Gastroesophageal sphincter (tissue), 4 donors: ENCODE measurements around the gene MTREX. TPM values are rescaled to one million over a fixed set of nuclear protein-coding genes. Genes with fewer than 3 reads are reported as not detected.

Experiments
- ATAC-seq: fragments of 150-250 bp; one replicate; pipeline ENCODE4 v1.9.1; 2016; ENCODE audit warnings: mild to moderate bottlenecking, moderate library complexity
- H3K27ac ChIP-seq, 4 donors: fragments of 200-600 bp; sonication (generic) in 3 of 4; 1 replicate in 3 of 4; 2 replicates in 1 of 4; pipeline ENCODE4 v1.5.1; 2016 to 2019
- H3K27me3 ChIP-seq: fragments of 200-600 bp; sonication (generic); one replicate; pipeline ENCODE4 v1.5.1; 2019
- H3K36me3 ChIP-seq, 2 donors: fragments of 200-600 bp; sonication (generic); one replicate each; pipeline ENCODE4 v1.5.1; 2019; ENCODE audit warnings: control low read depth in 1 of 2
- H3K4me1 ChIP-seq, 3 donors: fragments of 200-600 bp; sonication (generic); 1 replicate in 2 of 3; 2 replicates in 1 of 3; pipeline ENCODE4 v1.5.1; 2016 to 2019; ENCODE audit warnings: control low read depth in 2 of 3
- H3K4me3 ChIP-seq, 2 donors: fragments of 200-600 bp; sonication (generic); one replicate each; pipeline ENCODE4 v1.5.1; 2019; ENCODE audit warnings: mild to moderate bottlenecking in 1 of 2, moderate library complexity in 1 of 2
- H3K9me3 ChIP-seq, 3 donors: fragments of 200-600 bp; sonication (generic); one replicate each; pipeline ENCODE4 v1.5.1; 2017 to 2019; ENCODE audit warnings: control low read depth in 2 of 3
- CTCF ChIP-seq, 4 experiments: fragments of 200-600 bp in 2 of 4; fragments of 450-650 bp in 2 of 4; sonication (generic) in 1 of 4; IDR thresholded peaks; one replicate each; pipeline ENCODE4 v1.5.1; 2017 to 2019; ENCODE audit warnings: antibody characterized with exemption in 4 of 4, mild to moderate bottlenecking in 2 of 4, moderate library complexity in 2 of 4
- EP300 ChIP-seq: sonication (generic); formaldehyde crosslinking; IDR thresholded peaks from one replicate; pipeline ENCODE4 v1.6.1; 2017; ENCODE audit warnings: antibody characterized with exemption, mild to moderate bottlenecking
- POLR2A ChIP-seq, 2 donors: fragments of 450-650 bp; IDR thresholded peaks; one replicate each; pipeline ENCODE4 v1.6.1; 2017; ENCODE audit warnings: antibody characterized with exemption in 2 of 2, mild to moderate bottlenecking in 2 of 2, moderate library complexity in 1 of 2
- POLR2AphosphoS5 ChIP-seq: sonication (generic); formaldehyde crosslinking; IDR thresholded peaks from one replicate; pipeline ENCODE4 v1.6.1; 2017; ENCODE audit warnings: antibody characterized with exemption
- WGBS, 2 donors: methylation state at CpG; one replicate each; pipeline ENCODE4 v1.1.5; 2018; ENCODE audit warnings: low coverage in 1 of 2; 5-methylcytosine and 5-hydroxymethylcytosine counted together
- total RNA-seq, 4 donors: library from RNA; depleted of rRNA; stranded (reverse); fragments of >200 nt; gene quantifications; one replicate each; pipeline ENCODE4 v1.1.0, GENCODE V29; 2016

The MTREX gene
- total RNA-seq, 4 donors from 2014 or later = 55.7 to 93.2 (median 61.5) TPM

GRCh38 chr5:55421074-55421529, 113.3 kb downstream of the MTREX start:
- peak overlapping the region; percentile 18 to 56 (median 40) for H3K27ac ChIP-seq
- no peak overlapping the region for H3K4me3 ChIP-seq
- ATAC-seq = no peak
- H3K9me3 ChIP-seq = no peaks in the 10 kb centered on the region
- peaks cover 0 to 38% of the 10 kb centered on the region in 2 donors for H3K36me3 ChIP-seq
- no peaks in the 10 kb centered on the region for H3K27me3 ChIP-seq
- peaks cover 9 to 48% (median 19%) of the 10 kb centered on the region in 3 donors for H3K4me1 ChIP-seq
- TF ChIP-seq EP300 (no peak), POLR2AphosphoS5 (peak; percentile 13)
- 62 to 92% methylated on average over 3 to 4 of the region's 4 CpGs for WGBS, 2 donors

GRCh38 chr5:55426455-55426854, 118.7 kb downstream of the MTREX start:
- Histone ChIP-seq H3K9me3 (no peaks in the 10 kb centered on the region), H3K27ac (no peak overlapping the region), H3K27me3 (no peaks in the 10 kb centered on the region), H3K4me3 (no peak overlapping the region), H3K36me3 (peaks cover 0 to 69% of the 10 kb centered on the region in 2 donors), H3K4me1 (peaks cover 10 to 62% (median 12%) of the 10 kb centered on the region in 3 donors)
- ATAC-seq = no peak
- TF ChIP-seq EP300 = no peak
- no peak for TF ChIP-seq POLR2A (IDR thresholded peaks at IDR 0.05)
- no peak for TF ChIP-seq POLR2AphosphoS5
- no peak for TF ChIP-seq CTCF (IDR thresholded peaks at IDR 0.05)
- 87% methylated on average over 4 of the region's 4 CpGs; no CpG with 5 or more reads in 1 of the 2 donors for WGBS, 2 donors

GRCh38 chr5:55427157-55427556, 119.4 kb downstream of the MTREX start:
- Histone ChIP-seq H3K27ac (no peak overlapping the region), H3K9me3 (no peaks in the 10 kb centered on the region), H3K4me1 (peaks cover 3 to 55% (median 12%) of the 10 kb centered on the region in 3 donors), H3K4me3 (no peak overlapping the region), H3K27me3 (no peaks in the 10 kb centered on the region), H3K36me3 (peaks cover 0 to 68% of the 10 kb centered on the region in 2 donors)
- TF ChIP-seq POLR2A (IDR thresholded peaks at IDR 0.05) = no peak
- TF ChIP-seq CTCF (IDR thresholded peaks at IDR 0.05) = no peak
- TF ChIP-seq POLR2AphosphoS5 = peak; percentile 15
- 64 to 89% methylated on average over 1 of the region's 1 CpG for WGBS, 2 donors
- ATAC-seq = no peak

- TF ChIP-seq EP300 = no peak
- no peak for TF ChIP-seq POLR2AphosphoS5
- TF ChIP-seq POLR2A (IDR thresholded peaks at IDR 0.05) = no peak
- TF ChIP-seq CTCF (IDR thresholded peaks at IDR 0.05) = no peak
- H3K9me3 ChIP-seq = no peaks in the 10 kb centered on the region
- no CpG with 5 or more reads among the region's 2 CpGs for whole genome bisulfite sequencing, 2 donors
- H3K4me3 ChIP-seq = no peak overlapping the region
- no peaks in the 10 kb centered on the region for H3K27me3 ChIP-seq
- ATAC-seq = no peak
- peaks cover 0 to 54% of the 10 kb centered on the region in 2 donors for H3K36me3 ChIP-seq
- H3K4me1 ChIP-seq = peaks cover 0 to 49% (median 12%) of the 10 kb centered on the region in 3 donors
- H3K27ac ChIP-seq = peak overlapping the region in 2 of 4 donors; percentile 14 to 24
Measured at GRCh38 chr5:55429221-55429612, 121.4 kb downstream of the MTREX start.

GRCh38 chr5:55429613-55430253, 121.9 kb downstream of the MTREX start:
- 83% methylated on average over 3 of the region's 9 CpGs; no CpG with 5 or more reads in 1 of the 2 donors for WGBS, 2 donors
- H3K4me1 ChIP-seq = peaks cover 0 to 49% (median 12%) of the 10 kb centered on the region in 3 donors
- H3K27ac ChIP-seq = peak overlapping the region in 2 of 4 donors; percentile 14 to 24
- H3K27me3 ChIP-seq = no peaks in the 10 kb centered on the region
- H3K9me3 ChIP-seq = no peaks in the 10 kb centered on the region
- H3K36me3 ChIP-seq = peaks cover 0 to 49% of the 10 kb centered on the region in 2 donors
- TF ChIP-seq CTCF (IDR thresholded peaks at IDR 0.05) (no peak), POLR2A (IDR thresholded peaks at IDR 0.05) (no peak), POLR2AphosphoS5 (no peak), EP300 (no peak)
- H3K4me3 ChIP-seq = no peak overlapping the region
- ATAC-seq = peak; percentile 19
